GM23248 (cell line): ENCODE results near the gene MAGEB17.
"Not testable (repeated sequence)": the region's sequence is repeated elsewhere in the genome, so short reads cannot be mapped to it uniquely, and the experiment has no call there.

Experiments
- EZH2 ChIP-seq: fragments of 200-600 bp; sonication (generic); IDR thresholded peaks from 2 replicates; pipeline ENCODE4 v1.6.1; 2018; ENCODE audit warnings: antibody characterized with exemption, mild to moderate bottlenecking; ENCODE audit not compliant: insufficient read depth, poor library complexity, severe bottlenecking
- EZH2phosphoT487 ChIP-seq: fragments of 200-600 bp; sonication (generic); IDR thresholded peaks from 2 replicates; pipeline ENCODE4 v1.6.1; 2018; ENCODE audit warnings: antibody characterized with exemption, moderate library complexity, mild to moderate bottlenecking, low read depth; ENCODE audit not compliant: insufficient read depth

DNA sequence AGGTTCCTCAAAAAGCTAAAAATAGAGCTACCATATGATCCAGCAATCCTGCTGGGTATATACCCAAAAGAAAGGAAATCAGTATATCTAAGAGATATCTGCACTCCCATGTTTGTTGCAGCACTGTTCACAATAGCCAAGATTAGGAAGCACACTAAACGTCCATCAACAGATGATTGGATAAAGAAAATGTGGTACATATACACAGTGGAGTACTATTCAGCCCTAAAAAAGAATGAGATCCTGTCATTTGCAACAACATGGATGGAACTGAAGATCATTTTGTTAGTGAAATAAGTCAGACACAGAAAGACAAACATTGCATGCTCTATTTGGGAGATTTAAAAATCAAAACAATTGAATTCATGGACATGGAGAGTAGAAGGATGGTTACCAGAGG lies 22.2 kb upstream of the MAGEB17 start:
- not testable (repeated sequence) for TF ChIP-seq EZH2phosphoT487, EZH2
